ENCODE results near the gene UNC79.

- TF ChIP-seq, protein P1, sequence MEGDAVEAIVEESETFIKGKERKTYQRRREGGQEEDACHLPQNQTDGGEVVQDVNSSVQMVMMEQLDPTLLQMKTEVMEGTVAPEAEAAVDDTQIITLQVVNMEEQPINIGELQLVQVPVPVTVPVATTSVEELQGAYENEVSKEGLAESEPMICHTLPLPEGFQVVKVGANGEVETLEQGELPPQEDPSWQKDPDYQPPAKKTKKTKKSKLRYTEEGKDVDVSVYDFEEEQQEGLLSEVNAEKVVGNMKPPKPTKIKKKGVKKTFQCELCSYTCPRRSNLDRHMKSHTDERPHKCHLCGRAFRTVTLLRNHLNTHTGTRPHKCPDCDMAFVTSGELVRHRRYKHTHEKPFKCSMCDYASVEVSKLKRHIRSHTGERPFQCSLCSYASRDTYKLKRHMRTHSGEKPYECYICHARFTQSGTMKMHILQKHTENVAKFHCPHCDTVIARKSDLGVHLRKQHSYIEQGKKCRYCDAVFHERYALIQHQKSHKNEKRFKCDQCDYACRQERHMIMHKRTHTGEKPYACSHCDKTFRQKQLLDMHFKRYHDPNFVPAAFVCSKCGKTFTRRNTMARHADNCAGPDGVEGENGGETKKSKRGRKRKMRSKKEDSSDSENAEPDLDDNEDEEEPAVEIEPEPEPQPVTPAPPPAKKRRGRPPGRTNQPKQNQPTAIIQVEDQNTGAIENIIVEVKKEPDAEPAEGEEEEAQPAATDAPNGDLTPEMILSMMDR (IDR thresholded peaks at IDR 0.05), result no peak
- TF ChIP-seq POLR2AphosphoS5 (IDR thresholded peaks at IDR 0.05), result no peak
- TF ChIP-seq POLR2A (IDR thresholded peaks at IDR 0.05; ENCODE audit: low read depth), result no peak
Measured at GRCh38 chr14:93493054-93493453, 62.3 kb downstream of the UNC79 start.

Data from esophagus muscularis mucosa (tissue), 3 donors.